ENCODE data around the gene PALLD.

PALLD gene

GRCh38 chr4:168586926-168587325 is 90.1 kb downstream of the PALLD start:
- TF ChIP-seq MAX (IDR thresholded peaks at IDR 0.05; ENCODE audit: low read depth, low read length), result no peak
- TF ChIP-seq POLR2A (IDR thresholded peaks at IDR 0.05; ENCODE audit: extremely low read depth, insufficient read length), result no peak
- TF ChIP-seq MYC (IDR thresholded peaks at IDR 0.05; ENCODE audit: low read depth, low read length), result no peak
- TF ChIP-seq, protein P1, sequence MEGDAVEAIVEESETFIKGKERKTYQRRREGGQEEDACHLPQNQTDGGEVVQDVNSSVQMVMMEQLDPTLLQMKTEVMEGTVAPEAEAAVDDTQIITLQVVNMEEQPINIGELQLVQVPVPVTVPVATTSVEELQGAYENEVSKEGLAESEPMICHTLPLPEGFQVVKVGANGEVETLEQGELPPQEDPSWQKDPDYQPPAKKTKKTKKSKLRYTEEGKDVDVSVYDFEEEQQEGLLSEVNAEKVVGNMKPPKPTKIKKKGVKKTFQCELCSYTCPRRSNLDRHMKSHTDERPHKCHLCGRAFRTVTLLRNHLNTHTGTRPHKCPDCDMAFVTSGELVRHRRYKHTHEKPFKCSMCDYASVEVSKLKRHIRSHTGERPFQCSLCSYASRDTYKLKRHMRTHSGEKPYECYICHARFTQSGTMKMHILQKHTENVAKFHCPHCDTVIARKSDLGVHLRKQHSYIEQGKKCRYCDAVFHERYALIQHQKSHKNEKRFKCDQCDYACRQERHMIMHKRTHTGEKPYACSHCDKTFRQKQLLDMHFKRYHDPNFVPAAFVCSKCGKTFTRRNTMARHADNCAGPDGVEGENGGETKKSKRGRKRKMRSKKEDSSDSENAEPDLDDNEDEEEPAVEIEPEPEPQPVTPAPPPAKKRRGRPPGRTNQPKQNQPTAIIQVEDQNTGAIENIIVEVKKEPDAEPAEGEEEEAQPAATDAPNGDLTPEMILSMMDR (IDR thresholded peaks at IDR 0.05; ENCODE audit: low read depth, low read length), result no peak
- no peak overlapping the region for H3K4me3 ChIP-seq (ENCODE audit: low read depth, low read length)
- DNase-seq (ENCODE audit: low read depth), result no peak

DNA sequence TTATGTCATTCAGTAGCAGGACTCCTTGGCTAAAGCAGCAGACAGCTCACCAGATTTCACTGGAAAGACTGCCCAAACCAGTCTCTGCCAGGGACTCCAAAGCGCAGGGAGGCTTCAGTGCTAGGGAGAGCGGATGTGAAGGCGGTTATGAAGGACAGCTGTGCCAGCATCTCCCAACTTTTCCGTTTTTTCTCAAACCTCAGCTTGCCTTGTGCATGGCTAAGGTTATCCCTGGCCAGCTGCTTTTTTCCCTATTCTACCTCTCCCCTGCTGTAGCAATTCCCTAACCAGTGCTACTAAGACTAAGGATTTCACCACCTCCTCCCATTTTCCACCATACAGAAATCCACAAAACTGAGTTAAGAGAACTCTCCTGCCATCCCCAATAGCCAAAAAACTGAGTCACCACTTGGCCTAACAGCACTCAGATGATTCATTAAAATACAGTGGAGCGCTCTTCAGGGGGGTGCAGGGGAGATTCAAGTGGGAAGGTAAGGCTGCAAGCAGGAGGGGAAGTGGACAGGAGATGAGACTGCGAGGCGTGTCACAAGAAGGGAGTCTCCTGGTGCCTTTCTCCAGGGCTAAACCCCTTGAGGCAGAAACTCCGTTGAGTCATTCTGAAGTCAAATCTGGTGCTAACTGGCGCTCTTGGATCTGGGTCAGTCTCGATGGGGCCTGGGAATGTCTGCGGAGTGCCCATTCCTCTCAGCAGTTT is 90.7 kb downstream of the PALLD start:
- TF ChIP-seq MYC (IDR thresholded peaks at IDR 0.05; ENCODE audit: low read depth, low read length) (no peak), POLR2A (IDR thresholded peaks at IDR 0.05; ENCODE audit: extremely low read depth, insufficient read length) (no peak), MAX (IDR thresholded peaks at IDR 0.05; ENCODE audit: low read depth, low read length) (no peak)
- TF ChIP-seq, protein P1 (IDR thresholded peaks at IDR 0.05; ENCODE audit: low read depth, low read length), result no peak
- peak; percentile 32 for DNase-seq (ENCODE audit: low read depth)
- no peak overlapping the region for H3K4me3 ChIP-seq (ENCODE audit: low read depth, low read length)

DNA sequence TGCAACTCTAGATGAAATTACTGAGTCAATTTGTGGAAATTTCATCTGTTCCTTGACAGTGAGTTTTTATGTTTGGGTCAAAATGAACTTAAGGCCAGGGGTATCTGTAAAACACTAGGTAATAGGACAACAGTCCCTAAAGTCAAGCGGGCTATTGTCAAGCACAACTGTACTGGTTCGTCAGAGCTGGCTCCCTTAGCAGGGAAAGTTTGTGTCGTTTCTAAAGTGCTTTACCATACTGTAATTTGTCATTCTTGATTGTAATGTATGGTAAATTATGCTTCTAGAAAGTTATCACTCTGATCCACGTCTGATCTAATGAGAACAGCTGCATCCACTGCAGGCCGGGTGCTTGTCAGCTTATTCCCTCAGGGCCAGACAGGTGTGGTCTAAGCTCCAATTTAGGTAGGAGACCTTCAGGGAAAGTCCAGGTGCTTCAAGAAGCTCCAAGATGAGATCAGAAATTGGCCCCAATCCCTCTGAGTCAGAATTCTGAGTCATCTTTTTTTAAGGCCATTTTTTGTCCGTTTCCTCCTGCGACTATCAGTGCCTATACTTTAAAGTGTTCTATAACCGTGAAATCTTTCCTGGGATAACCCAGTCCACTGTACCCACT is 92.2 kb downstream of the PALLD start:
- no peak for DNase-seq (ENCODE audit: low read depth)
- no peak overlapping the region for H3K4me3 ChIP-seq (ENCODE audit: low read depth, low read length)
- no peak for TF ChIP-seq POLR2A (IDR thresholded peaks at IDR 0.05; ENCODE audit: extremely low read depth, insufficient read length)
- no peak for TF ChIP-seq MAX (IDR thresholded peaks at IDR 0.05; ENCODE audit: low read depth, low read length)
- TF ChIP-seq, protein P1 (IDR thresholded peaks at IDR 0.05; ENCODE audit: low read depth, low read length), result no peak
- no peak for TF ChIP-seq MYC (IDR thresholded peaks at IDR 0.05; ENCODE audit: low read depth, low read length)

DNA sequence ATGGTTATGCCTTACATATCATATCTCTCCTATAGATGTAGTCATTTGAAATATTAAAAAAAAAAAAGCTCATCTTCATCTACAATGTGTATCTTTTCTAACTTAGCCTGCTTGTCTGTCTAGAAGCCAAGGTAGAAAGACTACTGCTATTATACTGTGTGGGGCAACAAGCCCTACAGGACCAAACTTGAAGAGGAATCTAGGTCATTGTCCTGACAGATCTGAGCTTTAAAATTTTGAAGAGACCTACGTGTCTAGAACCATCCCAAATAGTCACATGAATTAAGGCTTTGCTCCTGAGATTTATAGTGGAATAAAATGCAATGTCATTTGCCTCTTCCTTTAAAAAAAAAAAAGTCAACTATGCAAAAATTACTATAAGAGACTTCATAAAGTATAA is 95.8 kb downstream of the PALLD start:
- DNase-seq (ENCODE audit: low read depth), result no peak
- no peak for TF ChIP-seq POLR2A (IDR thresholded peaks at IDR 0.05; ENCODE audit: extremely low read depth, insufficient read length)
- TF ChIP-seq MYC (IDR thresholded peaks at IDR 0.05; ENCODE audit: low read depth, low read length), result no peak
- TF ChIP-seq, protein P1 (IDR thresholded peaks at IDR 0.05; ENCODE audit: low read depth, low read length), result no peak
- no peak for TF ChIP-seq MAX (IDR thresholded peaks at IDR 0.05; ENCODE audit: low read depth, low read length)
- H3K4me3 ChIP-seq (ENCODE audit: low read depth, low read length), result no peak overlapping the region

- H3K4me3 ChIP-seq (ENCODE audit: low read depth, low read length), result no peak overlapping the region
- no peak for TF ChIP-seq MAX (IDR thresholded peaks at IDR 0.05; ENCODE audit: low read depth, low read length)
- no peak for TF ChIP-seq MYC (IDR thresholded peaks at IDR 0.05; ENCODE audit: low read depth, low read length)
- TF ChIP-seq POLR2A (IDR thresholded peaks at IDR 0.05; ENCODE audit: extremely low read depth, insufficient read length), result no peak
- TF ChIP-seq, protein P1 (IDR thresholded peaks at IDR 0.05; ENCODE audit: low read depth, low read length), result no peak
- no peak for DNase-seq (ENCODE audit: low read depth)
Observed at GRCh38 chr4:168593399-168593798, 96.5 kb downstream of the PALLD start.
